Activated naive CD4-positive, alpha-beta T cell treated with anti-CD3 and anti-CD28 coated beads, Interleukin-2, amount 50 U/mL, for 16 hours (primary cell): ENCODE measurements around the gene CACNA1B.
"Not testable (repeated sequence)": the region's sequence is repeated elsewhere in the genome, so short reads cannot be mapped to it uniquely, and the experiment has no call there.

ENCODE experiments used
- DNase-seq: peaks from one replicate; pipeline ENCODE4 v3.0.0-alpha.2; 2020

CACNA1B gene

DNA sequence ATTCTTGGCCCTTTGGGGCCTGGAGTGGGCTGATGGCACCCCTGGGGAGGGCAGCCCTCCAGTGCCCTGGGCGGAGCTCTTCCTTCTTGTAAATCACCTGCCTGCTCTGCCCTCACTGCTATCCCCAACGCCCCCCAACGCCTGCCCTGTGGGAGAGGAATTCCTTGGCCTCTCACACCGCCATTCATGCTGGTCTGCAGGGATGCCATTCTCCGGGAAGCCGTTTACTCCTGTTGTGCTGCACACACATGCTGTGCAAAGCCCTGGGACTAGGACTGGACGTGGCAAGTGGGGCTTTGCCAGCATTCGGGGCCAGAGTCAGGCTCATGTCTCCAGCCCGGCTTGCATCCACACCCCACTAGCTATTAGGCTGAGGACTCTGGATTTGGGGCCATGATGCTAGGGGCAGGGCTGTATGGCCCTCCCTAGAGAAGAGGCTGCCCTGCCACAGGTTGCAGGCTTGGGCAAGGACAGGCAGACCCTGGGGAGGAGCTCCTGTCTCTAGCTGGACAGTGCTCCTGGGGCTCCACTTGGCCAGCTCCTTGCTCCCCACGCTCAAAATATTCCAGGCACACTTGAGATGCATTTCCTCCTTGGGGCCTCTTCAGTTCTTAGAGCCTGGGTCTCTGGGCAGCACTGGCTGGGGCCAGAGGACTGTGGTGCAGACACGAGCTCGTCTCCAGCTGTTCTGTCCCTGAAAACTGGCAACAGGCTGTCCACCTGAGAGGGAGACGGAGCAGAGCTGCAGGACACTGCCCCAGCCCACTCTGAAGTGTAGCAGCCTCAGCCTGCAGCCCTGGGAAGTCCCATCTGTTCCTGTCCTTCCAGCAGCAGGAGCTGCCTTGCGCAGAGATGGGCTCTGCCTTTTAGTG, 226.9 kb downstream of the CACNA1B start:
- DNase-seq: no peak

DNA sequence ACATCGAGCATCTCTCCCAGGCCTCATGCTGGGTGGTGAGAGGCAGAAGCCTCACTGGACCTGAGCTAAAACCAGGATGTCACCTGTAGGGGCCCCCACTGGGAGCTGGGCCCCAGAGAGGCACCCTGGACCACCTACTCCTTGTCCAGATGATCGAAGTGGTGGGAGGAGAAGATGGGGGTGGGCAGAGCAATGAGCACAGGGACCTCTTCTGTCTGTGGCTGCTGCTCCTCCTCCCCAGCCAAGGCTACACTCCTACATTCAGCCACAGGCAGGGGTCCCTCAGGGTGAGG, 227.5 kb downstream of the CACNA1B start:
- no peak for DNase-seq

GRCh38 chr9:138105561-138106505, 228.3 kb downstream of the CACNA1B start:
- no peak for DNase-seq

- DNase-seq: not testable (repeated sequence)
These were observed 229.5 kb downstream of the CACNA1B start for GRCh38 chr9:138107039-138107438.

DNA sequence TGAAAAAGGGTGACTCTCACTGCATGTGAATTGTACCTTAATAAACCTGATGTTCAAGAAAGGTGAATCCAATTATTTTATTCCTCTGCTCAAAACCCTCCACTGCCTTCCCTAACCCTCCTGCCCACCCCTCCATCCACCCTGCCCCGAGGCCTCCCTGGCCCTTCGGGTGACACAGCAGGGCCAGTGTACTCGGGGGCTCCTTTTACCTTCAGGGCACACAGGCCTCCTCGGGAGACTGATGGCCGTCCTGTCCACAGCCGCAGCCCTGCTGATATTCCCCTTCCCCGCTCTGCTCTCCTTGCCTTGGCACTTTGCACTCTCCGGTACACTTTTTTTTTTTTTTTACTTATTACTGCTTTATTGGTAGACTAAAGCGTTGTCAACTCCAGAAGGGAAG, 234.0 kb downstream of the CACNA1B start:
- DNase-seq: no peak

DNA sequence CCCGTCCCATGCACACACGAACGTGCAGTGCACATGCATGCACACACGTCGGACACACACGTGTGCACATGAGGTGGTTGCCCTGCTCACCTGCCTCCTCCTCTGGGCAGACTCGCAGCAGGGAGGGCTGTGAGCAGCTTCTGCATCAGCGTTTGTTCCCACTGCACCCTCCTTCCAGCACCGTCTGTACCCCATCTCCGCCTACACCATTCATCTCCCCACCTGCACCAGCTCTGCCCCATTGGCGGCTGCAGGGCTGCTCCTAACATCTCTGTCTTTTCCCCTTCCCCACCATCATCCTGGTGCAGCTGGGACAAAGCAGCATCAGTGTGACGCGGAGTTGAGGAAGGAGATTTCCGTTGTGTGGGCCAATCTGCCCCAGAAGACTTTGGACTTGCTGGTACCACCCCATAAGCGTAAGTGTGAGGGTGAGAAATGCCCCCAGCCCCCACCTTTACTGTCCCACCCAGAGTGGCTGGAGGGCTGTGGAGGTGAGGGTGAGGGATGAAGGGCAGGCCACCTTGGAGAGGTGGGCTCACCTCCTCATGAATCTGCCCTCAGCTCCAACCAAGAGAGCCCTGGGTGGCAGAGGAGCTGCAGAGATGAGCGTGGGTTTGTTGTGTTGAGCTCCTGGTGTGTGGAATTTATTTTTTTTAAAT, 234.6 kb downstream of the CACNA1B start:
- DNase-seq: no peak

DNA sequence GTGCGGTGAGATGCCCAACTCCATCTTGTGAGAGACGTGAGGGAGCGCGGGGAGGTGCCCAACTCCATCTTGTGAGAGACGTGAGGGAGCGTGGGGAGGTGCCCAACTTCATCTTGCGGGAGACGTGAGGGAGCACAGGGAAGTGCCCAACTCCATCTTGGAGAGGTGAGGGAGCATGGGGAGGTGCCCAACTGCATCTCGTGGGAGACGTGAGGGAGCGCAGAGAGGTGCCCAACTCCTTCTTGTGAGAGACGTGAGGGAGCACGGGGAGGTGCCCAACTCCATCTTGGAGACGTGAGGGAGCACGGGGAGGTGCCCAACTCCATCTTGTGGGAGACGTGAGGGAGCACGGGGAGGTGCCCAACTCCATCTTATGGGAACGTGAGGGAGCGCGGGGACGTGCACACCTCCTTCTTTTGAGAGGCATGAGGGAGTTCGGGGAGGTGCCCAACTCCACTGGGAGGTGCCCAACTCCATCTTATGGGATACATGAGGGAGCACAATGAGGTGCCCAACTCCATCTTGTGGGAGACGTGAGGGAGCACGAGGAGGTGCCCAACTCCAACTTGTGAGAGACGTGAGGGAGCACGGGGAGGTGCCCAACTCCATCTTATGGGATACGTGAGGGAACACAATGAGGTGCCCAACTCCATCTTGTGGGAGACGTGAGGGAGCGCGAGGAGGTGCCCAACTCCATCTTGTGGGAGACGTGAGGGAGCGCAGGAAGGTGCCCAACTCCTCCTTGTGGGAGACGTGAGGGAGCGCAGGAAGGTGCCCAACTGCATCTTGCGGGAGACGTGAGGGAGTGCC, 235.4 kb downstream of the CACNA1B start:
- DNase-seq: no peak

- DNase-seq: not testable (repeated sequence)
These were observed 236.2 kb downstream of the CACNA1B start for GRCh38 chr9:138113701-138114325.

DNA sequence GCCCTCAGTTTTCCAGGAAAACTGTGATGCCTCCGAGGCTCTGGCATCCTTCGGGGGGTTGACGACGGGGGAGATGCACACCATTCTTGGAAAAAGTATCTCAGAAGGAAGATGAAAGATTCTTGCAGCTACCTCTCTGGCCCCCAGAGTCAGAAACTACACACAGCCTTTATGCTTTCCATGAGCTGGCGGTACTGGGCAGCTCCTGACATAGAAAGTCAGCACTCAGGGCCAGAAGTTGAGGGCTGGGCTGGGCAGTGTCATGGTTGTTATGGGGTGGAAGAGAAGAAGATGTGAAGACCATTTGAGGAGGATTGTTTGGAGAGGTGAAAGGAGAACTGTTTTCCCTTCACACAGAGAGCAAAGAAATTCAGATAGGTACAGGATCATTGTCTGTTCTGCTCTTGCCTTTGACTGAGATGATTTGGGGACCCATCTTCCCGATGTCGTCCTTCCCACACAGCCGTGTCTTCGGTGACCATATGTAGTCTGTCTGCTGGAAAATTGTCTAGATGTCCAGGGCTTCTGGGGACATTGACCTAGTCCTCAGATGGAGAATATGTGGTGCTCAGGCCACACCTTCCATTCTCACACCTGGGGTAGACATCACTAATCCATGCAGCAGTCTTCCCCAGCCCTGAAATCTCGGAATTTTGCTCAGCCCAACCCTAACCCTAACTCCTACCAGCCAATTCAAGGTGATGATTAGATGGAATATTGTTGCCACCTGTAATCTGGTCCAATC, 237.1 kb downstream of the CACNA1B start:
- no peak for DNase-seq

GRCh38 chr9:138115506-138115905, 237.9 kb downstream of the CACNA1B start:
- no peak for DNase-seq

- DNase-seq: no peak
These were observed 238.9 kb downstream of the CACNA1B start for GRCh38 chr9:138116521-138116920.

GRCh38 chr9:138117101-138117750, 239.6 kb downstream of the CACNA1B start:
- no peak for DNase-seq

- DNase-seq: no peak
These were observed 240.3 kb downstream of the CACNA1B start for GRCh38 chr9:138117836-138118235.

- no peak for DNase-seq
These were observed 241.1 kb downstream of the CACNA1B start for GRCh38 chr9:138118601-138119071.

GRCh38 chr9:138119202-138120027, 241.8 kb downstream of the CACNA1B start:
- no peak for DNase-seq

- no peak for DNase-seq
These were observed 242.5 kb downstream of the CACNA1B start for GRCh38 chr9:138120072-138120471.

- no peak for DNase-seq
These were observed 243.2 kb downstream of the CACNA1B start for GRCh38 chr9:138120511-138121437.

DNA sequence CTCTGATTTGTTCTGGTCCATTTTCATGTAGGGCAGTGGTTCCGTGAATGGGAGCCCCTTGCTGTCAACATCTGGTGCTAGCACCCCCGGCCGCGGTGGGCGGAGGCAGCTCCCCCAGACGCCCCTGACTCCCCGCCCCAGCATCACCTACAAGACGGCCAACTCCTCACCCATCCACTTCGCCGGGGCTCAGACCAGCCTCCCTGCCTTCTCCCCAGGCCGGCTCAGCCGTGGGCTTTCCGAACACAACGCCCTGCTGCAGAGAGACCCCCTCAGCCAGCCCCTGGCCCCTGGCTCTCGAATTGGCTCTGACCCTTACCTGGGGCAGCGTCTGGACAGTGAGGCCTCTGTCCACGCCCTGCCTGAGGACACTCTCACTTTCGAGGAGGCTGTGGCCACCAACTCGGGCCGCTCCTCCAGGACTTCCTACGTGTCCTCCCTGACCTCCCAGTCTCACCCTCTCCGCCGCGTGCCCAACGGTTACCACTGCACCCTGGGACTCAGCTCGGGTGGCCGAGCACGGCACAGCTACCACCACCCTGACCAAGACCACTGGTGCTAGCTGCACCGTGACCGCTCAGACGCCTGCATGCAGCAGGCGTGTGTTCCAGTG, 244.0 kb downstream of the CACNA1B start:
- DNase-seq: no peak
